Measurements from ENCODE around the gene ZNF140.

ZNF140 gene

DNA sequence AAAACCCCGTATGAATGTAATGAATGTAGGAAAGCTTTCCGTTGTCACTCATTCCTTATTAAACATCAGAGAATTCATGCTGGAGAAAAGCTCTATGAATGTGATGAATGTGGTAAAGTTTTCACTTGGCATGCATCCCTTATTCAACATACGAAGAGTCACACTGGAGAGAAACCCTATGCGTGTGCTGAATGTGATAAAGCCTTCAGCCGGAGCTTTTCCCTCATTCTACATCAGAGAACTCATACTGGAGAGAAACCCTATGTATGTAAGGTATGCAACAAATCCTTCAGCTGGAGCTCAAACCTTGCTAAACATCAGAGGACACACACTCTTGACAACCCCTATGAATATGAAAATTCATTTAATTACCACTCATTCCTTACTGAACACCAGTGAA is 25.5 kb downstream of the ZNF140 start:
- DNase-seq (ENCODE audit: extremely low read depth, low read depth), result no peak
- TF ChIP-seq, protein P1, sequence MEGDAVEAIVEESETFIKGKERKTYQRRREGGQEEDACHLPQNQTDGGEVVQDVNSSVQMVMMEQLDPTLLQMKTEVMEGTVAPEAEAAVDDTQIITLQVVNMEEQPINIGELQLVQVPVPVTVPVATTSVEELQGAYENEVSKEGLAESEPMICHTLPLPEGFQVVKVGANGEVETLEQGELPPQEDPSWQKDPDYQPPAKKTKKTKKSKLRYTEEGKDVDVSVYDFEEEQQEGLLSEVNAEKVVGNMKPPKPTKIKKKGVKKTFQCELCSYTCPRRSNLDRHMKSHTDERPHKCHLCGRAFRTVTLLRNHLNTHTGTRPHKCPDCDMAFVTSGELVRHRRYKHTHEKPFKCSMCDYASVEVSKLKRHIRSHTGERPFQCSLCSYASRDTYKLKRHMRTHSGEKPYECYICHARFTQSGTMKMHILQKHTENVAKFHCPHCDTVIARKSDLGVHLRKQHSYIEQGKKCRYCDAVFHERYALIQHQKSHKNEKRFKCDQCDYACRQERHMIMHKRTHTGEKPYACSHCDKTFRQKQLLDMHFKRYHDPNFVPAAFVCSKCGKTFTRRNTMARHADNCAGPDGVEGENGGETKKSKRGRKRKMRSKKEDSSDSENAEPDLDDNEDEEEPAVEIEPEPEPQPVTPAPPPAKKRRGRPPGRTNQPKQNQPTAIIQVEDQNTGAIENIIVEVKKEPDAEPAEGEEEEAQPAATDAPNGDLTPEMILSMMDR (IDR thresholded peaks at IDR 0.05; ENCODE audit: low read depth, low read length), result no peak

DNA sequence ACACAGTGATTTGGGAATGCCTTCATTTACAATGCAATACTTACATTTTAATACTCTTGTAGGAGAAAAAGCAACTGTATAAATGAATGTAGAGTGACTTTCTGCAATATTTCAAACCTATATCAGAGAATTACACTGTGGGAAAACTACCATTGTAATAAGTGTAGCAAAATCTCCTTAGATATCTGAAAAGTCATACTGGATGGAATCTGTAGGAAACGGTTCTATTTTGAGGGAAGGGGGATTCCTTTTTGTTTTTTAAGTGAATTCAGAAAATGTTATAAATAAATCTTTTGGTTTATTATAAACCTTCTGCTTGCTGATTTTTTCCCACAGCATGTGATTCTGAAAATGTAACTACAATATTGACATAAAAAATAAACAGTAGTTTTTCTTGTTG is 26.4 kb downstream of the ZNF140 start:
- TF ChIP-seq, protein P1 (IDR thresholded peaks at IDR 0.05; ENCODE audit: low read depth, low read length), result no peak

DNA sequence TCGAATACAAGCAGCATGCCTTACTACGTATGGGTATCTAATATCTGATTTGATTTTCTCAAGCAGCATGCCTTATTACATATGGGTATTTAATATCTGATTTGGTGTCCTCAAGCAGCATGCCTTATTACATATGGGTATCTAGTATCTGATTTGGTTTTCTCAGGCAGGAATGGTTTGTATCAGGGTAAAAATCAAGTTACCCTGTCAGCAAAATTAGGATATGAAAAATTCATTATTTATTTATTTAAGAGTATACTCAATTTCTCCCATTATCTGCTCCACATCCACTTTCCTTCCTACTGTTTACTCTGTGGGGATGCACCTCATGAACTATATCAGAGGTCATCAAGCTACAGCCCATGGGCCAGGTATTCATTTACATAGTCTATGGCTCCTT is 27.4 kb downstream of the ZNF140 start:
- no peak for DNase-seq (ENCODE audit: extremely low read depth, low read depth)
- TF ChIP-seq, protein P1 (IDR thresholded peaks at IDR 0.05; ENCODE audit: low read depth, low read length), result no peak

More for the DNA sequence above, 26.4 kb downstream of the ZNF140 start:
- no peak for DNase-seq (ENCODE audit: extremely low read depth, low read depth)

DNA sequence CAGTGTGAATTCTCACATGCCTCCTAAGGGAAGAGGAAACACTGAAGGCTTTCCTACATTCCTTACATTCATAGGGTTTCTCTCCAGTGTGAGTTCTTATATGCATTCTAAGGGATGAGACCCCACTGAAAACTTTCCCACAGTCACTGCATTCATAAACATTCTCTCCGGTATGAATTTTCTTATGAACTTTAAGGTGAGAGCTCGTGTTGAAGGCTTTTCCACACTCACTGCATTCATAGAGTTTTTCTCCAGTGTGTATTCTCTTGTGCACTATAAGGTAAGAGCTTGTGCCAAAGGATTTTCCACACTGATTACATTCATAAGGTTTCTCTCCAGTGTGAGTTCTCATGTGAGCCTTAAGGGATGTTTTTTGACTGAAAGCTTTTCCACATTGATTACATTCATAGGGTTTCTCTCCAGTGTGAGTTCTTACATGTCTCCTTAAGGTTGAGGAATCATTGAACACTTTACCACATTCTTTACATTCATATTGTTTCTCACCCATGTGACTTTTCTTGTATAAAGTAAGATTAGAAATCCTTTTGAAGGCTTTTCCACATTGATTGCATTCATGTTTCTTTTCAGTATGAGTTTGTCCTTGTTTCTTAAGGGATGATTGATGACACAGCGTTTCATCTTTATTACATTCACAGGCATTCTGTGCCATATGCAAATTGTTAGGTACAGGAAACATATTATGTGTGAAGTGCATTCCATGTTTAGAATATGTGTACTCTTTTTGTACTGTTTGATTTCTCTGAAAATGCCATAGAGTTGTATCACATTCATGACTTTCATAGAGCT is 39.9 kb downstream of the ZNF140 start:
- DNase-seq (ENCODE audit: extremely low read depth, low read depth), result no peak
- TF ChIP-seq, protein P1 (IDR thresholded peaks at IDR 0.05; ENCODE audit: low read depth, low read length), result no peak

DNA sequence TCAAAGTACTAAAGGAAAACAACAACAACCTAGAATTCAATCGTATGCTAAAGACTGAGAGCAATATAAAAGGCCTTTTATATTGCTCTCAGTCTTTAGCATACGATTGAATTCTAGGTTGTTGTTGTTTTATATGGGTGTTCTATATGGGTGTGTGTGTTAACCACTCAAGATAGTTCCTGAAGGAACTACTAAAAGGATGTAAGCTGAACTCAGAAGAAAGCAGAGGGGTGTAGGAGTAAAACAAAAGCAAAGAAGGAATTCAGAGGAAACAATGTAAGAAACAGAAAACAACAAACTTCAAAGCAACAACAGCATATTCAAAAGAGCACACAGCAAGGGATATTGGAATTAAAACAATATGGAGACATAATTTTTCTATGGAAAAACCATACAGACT is 44.0 kb downstream of the ZNF140 start:
- no peak for DNase-seq (ENCODE audit: extremely low read depth, low read depth)
- TF ChIP-seq, protein P1 (IDR thresholded peaks at IDR 0.05; ENCODE audit: low read depth, low read length), result no peak

DNA sequence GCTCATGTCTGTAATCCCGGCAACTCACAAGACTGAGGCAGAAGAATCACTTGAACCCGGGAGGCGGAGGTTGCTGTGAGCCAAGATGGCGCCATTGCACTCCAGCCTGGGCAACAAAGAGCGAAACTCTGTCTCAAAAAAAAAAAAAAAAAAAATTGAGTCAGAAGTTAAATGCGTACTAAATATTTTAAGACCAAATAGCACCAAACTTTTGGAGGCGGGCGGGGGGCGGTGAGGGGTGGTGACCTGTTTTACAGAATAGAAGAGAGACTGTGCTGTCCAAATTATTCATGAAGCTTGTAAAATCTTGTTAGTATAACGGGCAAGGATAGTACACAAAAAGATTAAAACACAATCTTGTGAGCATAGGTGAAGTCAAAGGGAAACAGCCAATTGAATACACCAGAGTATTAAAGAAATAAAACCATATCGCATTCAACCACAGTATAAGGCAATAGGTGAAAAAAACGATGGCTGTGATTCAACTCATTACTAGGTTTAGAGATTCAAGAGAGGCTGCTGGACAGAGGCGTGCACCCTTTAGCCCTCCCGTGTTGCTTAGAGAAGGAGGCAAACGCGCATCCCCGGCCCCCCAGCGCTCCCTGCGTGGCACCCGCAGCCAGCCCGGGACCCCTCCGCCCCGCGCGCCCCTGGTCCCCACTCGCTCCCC is 48.8 kb downstream of the ZNF140 start:
- DNase-seq (ENCODE audit: extremely low read depth, low read depth), result no peak
- TF ChIP-seq, protein P1 (IDR thresholded peaks at IDR 0.05; ENCODE audit: low read depth, low read length), result no peak

Data from AG09319 (cell line).